ENCODE results near the gene MCF2L2.

Gene MCF2L2

GRCh38 chr3:183381673-183382072, 46.7 kb downstream of the MCF2L2 start:
- H3K27ac ChIP-seq, result no peak overlapping the region
- no peak for TF ChIP-seq CTCF (conservative IDR thresholded peaks at IDR 0.05)

GRCh38 chr3:183381179-183381578, 47.2 kb downstream of the MCF2L2 start:
- TF ChIP-seq CTCF (conservative IDR thresholded peaks at IDR 0.05), result no peak

DNA sequence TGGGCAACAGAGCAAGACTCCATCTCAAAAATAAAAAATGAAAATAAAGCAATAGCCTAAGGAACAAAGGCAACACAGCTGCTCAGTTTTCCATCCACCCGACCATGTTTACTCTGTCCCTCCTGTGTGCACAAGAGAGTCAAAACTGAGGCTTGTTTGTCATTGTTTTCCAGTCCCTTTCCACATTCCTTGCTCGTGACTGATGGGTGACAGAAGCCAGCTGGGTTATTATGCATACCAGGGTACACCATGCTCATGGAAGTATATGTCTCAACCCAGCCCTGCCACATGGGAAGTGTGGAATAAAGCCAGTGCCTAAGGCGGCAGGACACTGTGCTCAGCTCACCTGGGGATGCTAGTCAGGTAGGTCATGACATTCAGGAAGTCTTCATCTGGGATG, 49.5 kb downstream of the MCF2L2 start:
- TF ChIP-seq CTCF (conservative IDR thresholded peaks at IDR 0.05), result no peak
- H3K27ac ChIP-seq, result no peak overlapping the region

More at GRCh38 chr3:183381179-183381578, 47.2 kb downstream of the MCF2L2 start:
- no peak overlapping the region for H3K27ac ChIP-seq

DNA sequence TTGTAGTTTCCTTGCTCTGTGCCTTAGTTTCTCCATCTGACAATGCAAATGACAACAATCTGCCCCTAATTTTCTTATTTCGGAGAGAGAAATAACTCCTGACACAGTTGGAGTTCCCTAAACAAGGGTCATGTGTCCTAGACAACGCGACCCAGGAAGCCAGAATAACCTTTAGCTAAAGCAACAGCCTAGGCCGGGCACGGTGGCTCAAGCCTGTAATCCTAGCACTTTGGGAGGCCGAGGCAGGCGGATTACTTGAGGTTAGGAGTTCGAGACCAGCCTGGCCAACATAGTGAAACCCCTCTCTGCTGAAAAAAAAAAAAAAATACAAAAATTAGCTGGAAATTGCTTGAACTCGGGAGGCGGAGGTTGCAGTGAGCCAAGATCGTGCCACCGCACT, 49.9 kb downstream of the MCF2L2 start:
- no peak overlapping the region for H3K27ac ChIP-seq
- no peak for TF ChIP-seq CTCF (conservative IDR thresholded peaks at IDR 0.05)

- TF ChIP-seq CTCF (conservative IDR thresholded peaks at IDR 0.05), result no peak
- no peak overlapping the region for H3K27ac ChIP-seq
Measured at GRCh38 chr3:183378008-183378407, 50.4 kb downstream of the MCF2L2 start.

GRCh38 chr3:183377307-183377959, 51.0 kb downstream of the MCF2L2 start:
- TF ChIP-seq CTCF (conservative IDR thresholded peaks at IDR 0.05), result no peak
- no peak overlapping the region for H3K27ac ChIP-seq

GRCh38 chr3:183375787-183376186, 52.6 kb downstream of the MCF2L2 start:
- no peak for TF ChIP-seq CTCF (conservative IDR thresholded peaks at IDR 0.05)
- H3K27ac ChIP-seq, result no peak overlapping the region

All from VCaP (cell line).